ENCODE measurements around the gene DOCK9.
A peak's percentile ranks its signal among the peaks of the same experiment; 100 is the strongest.

DOCK9 gene

GRCh38 chr13:98998831-98999638, 21.2 kb upstream of the DOCK9 start:
- DNase-seq (ENCODE audit: low spot score) = peak; percentile 46

- DNase-seq (ENCODE audit: low spot score) = peak; percentile 35
These were observed 20.1 kb upstream of the DOCK9 start for GRCh38 chr13:98997738-98998641.

- no peak for DNase-seq (ENCODE audit: low spot score)
These were observed 19.3 kb upstream of the DOCK9 start for GRCh38 chr13:98997011-98997730.

- no peak for DNase-seq (ENCODE audit: low spot score)
These were observed 18.2 kb upstream of the DOCK9 start for GRCh38 chr13:98996046-98996445.

DNA sequence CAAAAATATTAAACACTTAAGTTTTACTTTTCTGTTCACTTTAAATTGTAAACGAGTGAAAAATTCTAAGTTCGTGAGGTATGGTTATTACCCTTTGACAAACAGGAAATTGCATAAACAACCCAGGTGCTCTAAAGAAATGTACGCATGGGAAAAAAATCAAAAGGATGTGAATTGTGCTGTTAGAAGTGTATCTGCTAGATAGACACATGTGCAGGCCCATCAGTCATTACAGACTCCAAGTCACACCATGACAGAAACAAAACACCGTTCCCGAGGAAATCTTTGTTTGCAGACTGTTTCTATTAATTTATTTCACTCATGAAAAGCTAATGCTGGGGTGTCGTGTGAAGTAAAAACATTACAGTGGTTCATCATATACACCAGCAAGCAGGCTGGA, 17.0 kb upstream of the DOCK9 start:
- DNase-seq (ENCODE audit: low spot score) = no peak

DNA sequence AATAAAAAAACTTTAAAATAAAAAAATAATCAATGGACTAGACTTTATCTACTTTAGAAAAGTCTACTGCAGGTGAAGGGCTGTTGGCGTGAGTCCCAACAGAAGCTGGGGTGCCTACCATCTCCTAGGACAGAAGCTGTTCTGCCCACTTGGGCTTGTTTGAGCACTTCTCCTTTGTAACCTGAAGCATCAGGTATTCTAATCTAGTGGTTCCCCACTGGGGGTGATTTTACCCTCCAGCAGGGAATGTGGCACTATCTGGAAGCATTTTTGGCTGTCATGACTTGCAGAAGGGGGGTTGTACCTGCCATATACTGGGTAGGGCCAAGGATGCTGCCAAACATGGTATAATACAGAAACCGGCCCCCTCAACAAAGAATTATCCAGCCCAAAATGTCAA, 16.2 kb upstream of the DOCK9 start:
- DNase-seq (ENCODE audit: low spot score) = no peak

DNA sequence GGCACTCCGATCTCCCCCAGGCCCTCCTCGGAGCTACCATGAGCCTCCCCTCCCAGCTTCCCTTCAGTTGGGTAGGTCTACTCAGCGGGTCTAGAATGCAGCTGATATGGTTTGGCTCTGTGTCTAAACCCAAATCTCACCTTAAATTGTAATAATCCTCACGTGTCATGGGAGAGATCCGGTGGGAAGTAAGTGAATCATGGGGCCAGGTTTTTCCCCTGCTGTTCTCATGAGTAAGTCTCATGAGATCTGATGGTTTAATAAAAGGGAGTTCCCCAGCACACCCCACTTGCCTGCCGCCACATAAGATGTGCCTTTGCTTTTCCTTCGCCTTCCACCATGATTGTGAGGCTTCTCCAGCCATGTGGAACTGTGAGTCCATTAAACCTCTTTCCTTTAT, 14.5 kb upstream of the DOCK9 start:
- DNase-seq (ENCODE audit: low spot score) = no peak

DNA sequence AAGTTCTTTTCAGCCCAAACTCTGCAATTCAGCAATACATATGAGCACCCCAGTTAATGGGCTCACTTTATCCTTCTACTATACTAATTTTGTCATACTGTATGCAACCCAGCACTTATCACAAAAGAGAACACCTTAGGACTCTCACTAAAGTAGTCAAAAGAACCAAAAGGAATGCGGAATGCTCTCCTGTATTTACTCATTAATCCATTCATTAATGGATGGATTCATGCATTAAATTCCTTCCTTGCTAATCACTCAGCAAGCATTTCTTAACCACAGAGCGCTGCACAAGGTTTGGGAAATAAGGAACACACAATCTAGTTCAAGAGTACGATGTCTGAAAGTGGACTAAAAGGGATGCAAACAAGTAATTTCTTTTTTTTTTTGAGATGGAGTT, 12.8 kb upstream of the DOCK9 start:
- DNase-seq (ENCODE audit: low spot score) = no peak

GRCh38 chr13:98989469-98990235, 11.8 kb upstream of the DOCK9 start:
- no peak for DNase-seq (ENCODE audit: low spot score)

DNA sequence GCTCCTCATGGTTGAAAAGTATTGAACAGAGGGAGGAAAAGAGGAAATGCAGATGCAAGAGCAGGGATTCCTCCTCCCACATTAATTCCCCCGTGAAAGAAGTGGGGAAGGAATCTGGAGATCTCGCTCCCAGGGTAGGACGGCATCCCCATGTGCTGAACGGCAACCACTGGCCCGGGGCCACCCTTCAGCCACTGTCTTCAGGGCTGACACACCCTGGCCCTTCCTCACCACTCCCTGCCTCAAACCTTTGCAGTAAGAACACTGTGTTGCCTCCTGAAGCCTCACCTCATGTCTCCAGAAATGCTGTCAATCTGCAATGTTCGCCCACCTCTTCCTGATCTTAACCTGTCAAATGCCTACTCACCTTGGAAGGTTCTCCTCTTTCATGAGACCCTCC, 10.9 kb upstream of the DOCK9 start:
- no peak for DNase-seq (ENCODE audit: low spot score)

DNA sequence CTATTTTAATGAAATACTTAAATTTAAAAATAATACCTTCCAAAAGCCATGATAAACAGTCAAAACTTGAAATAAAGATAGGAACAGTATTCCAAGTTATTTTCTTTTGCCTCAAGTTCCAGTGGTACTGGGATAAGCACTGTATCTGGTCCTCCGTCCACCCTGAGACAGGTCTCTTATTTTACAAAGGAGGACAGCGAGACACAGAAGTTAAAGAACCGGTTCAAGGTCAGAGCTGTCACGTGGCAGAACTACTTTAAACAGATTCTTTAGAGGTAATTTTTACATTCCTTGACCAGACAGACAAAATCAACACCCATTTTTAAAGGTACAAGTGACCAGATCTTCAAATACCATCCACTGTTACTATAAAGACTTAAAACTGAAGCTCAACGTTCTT, 10.4 kb upstream of the DOCK9 start:
- DNase-seq (ENCODE audit: low spot score) = no peak

- no peak for DNase-seq (ENCODE audit: low spot score)
These were observed 9.4 kb upstream of the DOCK9 start for GRCh38 chr13:98987275-98987674.

GRCh38 chr13:98986226-98986846, 8.5 kb upstream of the DOCK9 start:
- no peak for DNase-seq (ENCODE audit: low spot score)

DNA sequence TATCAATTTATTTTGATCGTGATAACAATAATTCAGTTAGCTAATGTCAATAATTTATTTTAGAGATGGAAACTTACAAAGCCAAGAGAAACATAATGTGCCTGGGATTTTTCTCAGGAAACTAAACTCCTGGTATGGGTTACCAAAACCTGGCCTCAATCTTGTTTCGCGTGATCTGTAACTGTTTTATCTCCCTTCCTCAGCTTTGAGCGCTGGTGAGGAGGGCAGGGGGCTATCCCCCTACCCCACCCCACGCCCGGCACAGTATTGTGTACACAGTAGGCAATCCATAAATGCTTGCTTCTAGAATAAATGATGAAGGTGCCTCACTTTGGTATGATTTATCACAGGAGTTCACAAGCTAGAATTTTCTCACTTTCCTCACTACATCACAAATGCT, 7.7 kb upstream of the DOCK9 start:
- no peak for DNase-seq (ENCODE audit: low spot score)

GRCh38 chr13:98984983-98985382, 7.1 kb upstream of the DOCK9 start:
- DNase-seq (ENCODE audit: low spot score) = no peak

GRCh38 chr13:98984118-98984517, 6.3 kb upstream of the DOCK9 start:
- DNase-seq (ENCODE audit: low spot score) = no peak

GRCh38 chr13:98983182-98983581, 5.3 kb upstream of the DOCK9 start:
- no peak for DNase-seq (ENCODE audit: low spot score)

DNA sequence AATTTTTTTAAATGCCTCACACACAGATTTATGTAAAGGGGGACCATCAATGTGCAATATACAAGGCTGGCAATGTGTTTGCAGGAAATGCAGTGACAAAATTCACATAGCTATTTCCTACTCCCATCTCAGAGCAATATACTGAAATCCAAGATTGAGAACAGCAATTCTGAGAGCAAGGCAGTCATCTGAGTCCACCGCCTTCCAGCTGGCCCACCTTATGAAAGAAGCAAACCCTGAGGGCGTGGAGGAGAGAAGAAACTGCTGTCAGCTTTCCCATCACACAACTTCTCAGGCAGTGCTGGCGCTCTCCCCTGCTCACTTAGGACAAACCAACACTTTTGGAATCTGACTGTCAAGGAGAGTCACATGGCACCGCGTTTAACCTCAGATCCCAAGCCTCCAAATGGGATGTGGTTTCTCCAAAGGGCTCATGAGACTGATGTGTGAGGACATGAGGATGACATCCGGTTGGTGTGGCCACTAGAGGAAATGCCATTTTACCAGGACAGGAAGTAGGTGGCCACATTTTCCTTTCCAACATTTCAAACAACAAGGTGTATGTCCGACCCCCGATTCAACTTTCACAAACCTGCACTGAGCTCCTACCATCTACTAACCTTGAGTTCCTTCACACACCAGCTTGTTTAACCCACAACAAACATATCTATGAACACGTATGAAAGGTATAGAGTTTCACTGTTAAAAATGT, 3.7 kb upstream of the DOCK9 start:
- no peak for DNase-seq (ENCODE audit: low spot score)

GRCh38 chr13:98979012-98979660, 1.3 kb upstream of the DOCK9 start:
- DNase-seq (ENCODE audit: low spot score) = no peak

DNA sequence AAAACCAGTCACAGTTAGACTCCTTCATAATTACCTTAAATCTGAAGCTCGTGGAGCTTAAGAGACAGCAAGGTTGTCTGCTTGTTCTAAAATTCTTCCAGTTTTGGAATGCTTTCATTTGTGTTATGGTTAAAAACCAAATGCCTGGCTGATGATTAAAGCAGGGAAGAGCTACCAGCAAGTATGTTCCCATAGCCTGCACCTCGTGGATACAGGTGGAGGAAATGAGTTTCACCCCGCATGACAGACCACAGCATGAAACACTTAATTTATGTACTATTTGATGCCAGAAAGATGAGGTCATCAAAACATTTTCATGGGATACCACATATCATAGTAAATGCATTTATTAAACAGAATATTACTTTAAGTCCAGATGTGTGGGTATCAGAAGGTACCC, 416 bp upstream of the DOCK9 start:
- DNase-seq (ENCODE audit: low spot score) = peak; percentile 71

Data from AG20443 (cell line).